H1 (cell line): ENCODE data around the gene ATF7IP. TPM values are rescaled to one million over a fixed set of nuclear protein-coding genes. Genes with fewer than 3 reads are reported as not detected.

Source experiments
- CTCF ChIA-PET: fragments of 300-600 bp; sonication (Branson Sonifier 250); formaldehyde crosslinking; loops from one replicate; lab custom pipeline; 2021; ENCODE audit not compliant: partially characterized antibody; lab: Charles Lee
- POLR2A ChIA-PET: fragments of 300-600 bp; sonication (Branson Sonifier 250); formaldehyde crosslinking; loops from one replicate; lab custom pipeline; 2021; ENCODE audit warnings: inconsistent platforms; ENCODE audit not compliant: partially characterized antibody; lab: Charles Lee
- DNase-seq, 2 experiments: peaks; one replicate each; pipeline versions ENCODE4 v3.0.0 to v3.0.0-alpha.2; 2010 to 2022; ENCODE audit warnings: low spot score in 2 of 2, low read depth in 1 of 2, mixed read lengths in 1 of 2
- FAIRE-seq: peaks from 2 replicates; lab custom pipeline; 2011; peaks lifted over from hg19 to GRCh38; lab: Jason Lieb, UNC
- H2AFZ ChIP-seq: 2 replicates; pipeline ENCODE4 v1.8.1; 2012; ENCODE audit warnings: low read length, inconsistent platforms
- H2AK5ac ChIP-seq: 2 replicates; pipeline ENCODE4 v1.6.1; 2013; ENCODE audit warnings: low read depth, low read length
- H2BK120ac ChIP-seq: replicated peaks from 2 replicates; pipeline ENCODE3; 2013; ENCODE audit warnings: low read depth, low read length, inconsistent platforms
- H2BK12ac ChIP-seq: 2 replicates; pipeline ENCODE4 v1.6.1; 2013; ENCODE audit warnings: low read depth, low read length
- H2BK15ac ChIP-seq: 2 replicates; pipeline ENCODE4 v1.6.1; 2013; ENCODE audit warnings: low read length
- H2BK20ac ChIP-seq: 2 replicates; pipeline ENCODE4 v1.6.1; 2013; ENCODE audit warnings: low read length
- H2BK5ac ChIP-seq: 2 replicates; pipeline ENCODE4 v1.6.1; 2013; ENCODE audit warnings: low read depth, low read length
- H3K14ac ChIP-seq: 2 replicates; pipeline ENCODE4 v1.6.1; 2013; ENCODE audit warnings: inconsistent platforms; ENCODE audit not compliant: insufficient read length
- H3K18ac ChIP-seq: 2 replicates; pipeline ENCODE4 v1.6.1; 2013; ENCODE audit warnings: low read length; ENCODE audit errors: extremely low read depth
- H3K23ac ChIP-seq: 2 replicates; pipeline ENCODE4 v1.6.1; 2013; ENCODE audit warnings: inconsistent platforms; ENCODE audit not compliant: insufficient read length
- H3K23me2 ChIP-seq: 2 replicates; pipeline ENCODE4 v1.6.1; 2013; ENCODE audit warnings: low read depth, low read length
- H3K27ac ChIP-seq: 2 replicates; pipeline ENCODE4 v1.6.1; 2011; ENCODE audit warnings: low read depth, low read length, inconsistent platforms
- H3K27me3 ChIP-seq, 4 experiments: replicated peaks in 1 of 4; 1 replicate in 1 of 4; 2 replicates in 3 of 4; pipeline versions ENCODE4 v1.6.1 to v1.8.1; 2011 to 2013; ENCODE audit warnings: low read length in 3 of 4, mild to moderate bottlenecking in 3 of 4, inconsistent platforms in 2 of 4, mixed read lengths in 2 of 4, moderate library complexity in 1 of 4; ENCODE audit not compliant: control insufficient read depth in 3 of 4, insufficient read depth in 3 of 4; ENCODE audit errors: extremely low read depth in 1 of 4
- H3K36me3 ChIP-seq, 4 experiments: 2 replicates each; pipeline versions ENCODE4 v1.6.1 to v1.8.1; 2011 to 2013; ENCODE audit warnings: mild to moderate bottlenecking in 4 of 4, low read length in 3 of 4, moderate library complexity in 2 of 4, control low read depth in 1 of 4, inconsistent platforms in 1 of 4; ENCODE audit not compliant: insufficient read depth in 4 of 4, control insufficient read depth in 2 of 4
- H3K4ac ChIP-seq: replicated peaks from 2 replicates; pipeline ENCODE3; 2013; ENCODE audit warnings: low read length, low read depth, mixed read lengths, inconsistent platforms; ENCODE audit not compliant: insufficient read length
- H3K4me1 ChIP-seq, 4 experiments: replicated peaks in 1 of 4; 1 replicate in 1 of 4; 2 replicates in 3 of 4; pipeline versions ENCODE4 v1.6.1 to v1.8.1; 2011 to 2013; ENCODE audit warnings: low read length in 3 of 4, inconsistent platforms in 2 of 4, mixed read lengths in 1 of 4; ENCODE audit not compliant: insufficient read depth in 4 of 4, control insufficient read depth in 3 of 4
- H3K4me2 ChIP-seq, 2 experiments: 2 replicates each; pipeline versions ENCODE4 v1.6.1 to v1.8.1; 2011 to 2013; ENCODE audit warnings: low read depth in 2 of 2, low read length in 2 of 2, control low read depth in 1 of 2, inconsistent platforms in 1 of 2, mild to moderate bottlenecking in 1 of 2; ENCODE audit not compliant: insufficient read depth in 1 of 2
- H3K4me3 ChIP-seq, 4 experiments: fragments of 200-600, 300-600 bp in 1 of 4; sonication (generic), shearing (Covaris generic), sonication (Bioruptor Twin) in 1 of 4; 2 replicates each; pipeline versions ENCODE4 v1.5.1 to v1.8.1; 2011 to 2016; ENCODE audit warnings: low read length in 4 of 4, low read depth in 3 of 4, control low read depth in 2 of 4, inconsistent platforms in 2 of 4, mild to moderate bottlenecking in 2 of 4, mixed read lengths in 1 of 4, moderate library complexity in 1 of 4; ENCODE audit not compliant: insufficient read depth in 2 of 4; ENCODE audit errors: extremely low read depth in 1 of 4
- H3K56ac ChIP-seq: replicated peaks from 2 replicates; pipeline ENCODE3; 2013; ENCODE audit warnings: low read depth, mild to moderate bottlenecking, mixed read lengths, low read length, inconsistent platforms; ENCODE audit not compliant: insufficient read length
- H3K79me1 ChIP-seq: 2 replicates; pipeline ENCODE4 v1.6.1; 2013; ENCODE audit warnings: low read depth, low read length, control low read depth
- H3K79me2 ChIP-seq, 2 experiments: 2 replicates each; pipeline versions ENCODE4 v1.6.1 to v1.8.1; 2012 to 2013; ENCODE audit warnings: low read length in 2 of 2, mild to moderate bottlenecking in 2 of 2, inconsistent platforms in 1 of 2; ENCODE audit not compliant: insufficient read depth in 2 of 2, control insufficient read depth in 1 of 2
- H3K9ac ChIP-seq, 4 experiments: replicated peaks in 1 of 4; 1 replicate in 1 of 4; 2 replicates in 3 of 4; pipeline versions ENCODE4 v1.6.1 to v1.8.1; 2011 to 2013; ENCODE audit warnings: low read depth in 3 of 4, low read length in 3 of 4, control low read depth in 2 of 4, mild to moderate bottlenecking in 2 of 4, moderate library complexity in 2 of 4, inconsistent platforms in 1 of 4; ENCODE audit errors: extremely low read depth in 1 of 4
- H3K9me3 ChIP-seq, 2 experiments: 2 replicates each; pipeline versions ENCODE4 v1.6.1 to v1.8.1; 2012 to 2013; ENCODE audit warnings: mild to moderate bottlenecking in 2 of 2, moderate library complexity in 2 of 2, control low read depth in 1 of 2, inconsistent platforms in 1 of 2, low read depth in 1 of 2, low read length in 1 of 2, mixed read lengths in 1 of 2; ENCODE audit not compliant: insufficient read depth in 2 of 2
- H4K20me1 ChIP-seq, 2 experiments: replicated peaks in 1 of 2; 2 replicates each; pipeline versions ENCODE3 to v1.8.1; 2011 to 2013; ENCODE audit warnings: inconsistent platforms in 2 of 2, low read length in 2 of 2, mild to moderate bottlenecking in 1 of 2; ENCODE audit not compliant: insufficient read depth in 2 of 2, control insufficient read depth in 1 of 2
- H4K5ac ChIP-seq: 2 replicates; pipeline ENCODE4 v1.6.1; 2013; ENCODE audit warnings: low read length, low read depth, mixed read lengths, inconsistent platforms; ENCODE audit not compliant: insufficient read length
- H4K8ac ChIP-seq: 2 replicates; pipeline ENCODE4 v1.8.0; 2013; ENCODE audit warnings: mild to moderate bottlenecking, moderate library complexity, low read length, inconsistent platforms; ENCODE audit not compliant: insufficient read depth; ENCODE audit errors: extremely low read depth
- H4K91ac ChIP-seq: replicated peaks from 2 replicates; pipeline ENCODE3; 2013; ENCODE audit warnings: low read length, mixed read lengths, inconsistent platforms; ENCODE audit not compliant: insufficient read length
- MAFK ChIP-seq: IDR thresholded peaks from 2 replicates; pipeline ENCODE4 v1.6.1; 2012; ENCODE audit warnings: low read depth, mild to moderate bottlenecking, improper control_type of control experiment, low read length
- ZNF274 ChIP-seq: IDR thresholded peaks from 2 replicates; pipeline ENCODE4 v1.7.0; 2012; ENCODE audit warnings: low read length, borderline replicate concordance; ENCODE audit errors: extremely low read depth
- WGBS, 2 experiments: shearing (Covaris generic) in 1 of 2; methylation state at CpG; one replicate each; pipeline versions ENCODE4 v1.1.6 to v1.1.7; 2013 to 2015; ENCODE audit warnings: low lambda C conversion rate in 2 of 2, mixed read lengths in 2 of 2, inconsistent platforms in 1 of 2, low coverage in 1 of 2, missing lambda C conversion rate in 1 of 2; ENCODE audit not compliant: insufficient replicate concordance in 2 of 2, insufficient coverage in 1 of 2, insufficient read length in 1 of 2; ENCODE audit errors: extremely low coverage in 1 of 2, missing lambda C conversion rate in 1 of 2; 5-methylcytosine and 5-hydroxymethylcytosine counted together
- polyA plus RNA-seq, 7 experiments: library from polyadenylated mRNA; depleted of rRNA in 3 of 7; stranded (reverse) in 5 of 7; unstranded in 2 of 7; fragments of >200 nt in 5 of 7; fragments of 200-250 nt in 2 of 7; gene quantifications; 1 replicate in 5 of 7; 2 replicates in 1 of 7; 4 replicates in 1 of 7; pipeline versions ENCODE4 v1.2.1 to v1.2.3, GENCODE V29; 2011 to 2013; ENCODE audit warnings: missing spikeins in 2 of 7, mixed read lengths in 2 of 7
- total RNA-seq: library from RNA; stranded (reverse); fragmentation: NEBNext Ultra II Directional; extraction: Animal tissue kit (Norgen Biotek cat#: 25700); gene quantifications from 2 replicates; pipeline ENCODE4 v1.2.1, GENCODE V29; 2021

Gene ATF7IP
- total and polyA plus RNA-seq, 2 of the 8 experiments (the other 6 are each of a cell fraction or from before 2014, with no cell fraction given) = 34.2 to 148 TPM

GRCh38 chr12:14332482-14332881, 33.0 kb upstream of the ATF7IP start:
- 94% methylated on average over 5 of the region's 5 CpGs; no CpG with 5 or more reads in 1 of the 2 experiments for WGBS, 2 experiments
- no peak overlapping the region for H3K4me2 ChIP-seq
- H3K23ac ChIP-seq = no peak overlapping the region
- DNase-seq = no peak
- H3K23me2 ChIP-seq = no peaks in the 10 kb centered on the region
- no peak overlapping the region for H3K18ac ChIP-seq
- no peaks in the 10 kb centered on the region for H3K4me1 ChIP-seq
- H2AK5ac ChIP-seq = no peak overlapping the region
- no peak overlapping the region for H4K91ac ChIP-seq
- TF ChIP-seq ZNF274 = peak; percentile 55
- no peak for TF ChIP-seq MAFK
- H3K4ac ChIP-seq = no peak overlapping the region
- H2AFZ ChIP-seq = no peak overlapping the region
- H3K79me1 ChIP-seq = no peaks in the 10 kb centered on the region
- no peaks in the 10 kb centered on the region for H3K79me2 ChIP-seq
- CTCF ChIA-PET = interaction anchor here (0.6 to 1.1 kb wide), 3 partner anchors 28 to 194 kb away, joined by 3 to 5 read pairs (median 4); no protein-coding TSS in a partner anchor
- no peak overlapping the region for H2BK20ac ChIP-seq
- H2BK5ac ChIP-seq = no peak overlapping the region
- no peak overlapping the region for H2BK12ac ChIP-seq
- H3K27ac ChIP-seq = no peak overlapping the region
- H3K9ac ChIP-seq = no peak overlapping the region
- H3K36me3 ChIP-seq = no peaks in the 10 kb centered on the region
- H2BK15ac ChIP-seq = no peak overlapping the region
- POLR2A ChIA-PET = no interaction called here
- no peak overlapping the region for H4K5ac ChIP-seq
- no peak for FAIRE-seq
- no peaks in the 10 kb centered on the region for H3K27me3 ChIP-seq
- peaks cover 0 to 12% of the 10 kb centered on the region in 2 experiments; a peak in 3 of 4 replicates for H3K9me3 ChIP-seq
- H2BK120ac ChIP-seq = no peak overlapping the region
- H4K20me1 ChIP-seq = no peaks in the 10 kb centered on the region
- H4K8ac ChIP-seq = no peak overlapping the region
- no peak overlapping the region for H3K56ac ChIP-seq
- H3K14ac ChIP-seq = no peak overlapping the region
- H3K4me3 ChIP-seq = no peak overlapping the region
